ENCODE measurements around the gene IFNG.
A peak's percentile ranks its signal among the peaks of the same experiment; 100 is the strongest.
"Not testable (repeated sequence)": the region's sequence is repeated elsewhere in the genome, so short reads cannot be mapped to it uniquely, and the experiment has no call there.

Gene IFNG

DNA sequence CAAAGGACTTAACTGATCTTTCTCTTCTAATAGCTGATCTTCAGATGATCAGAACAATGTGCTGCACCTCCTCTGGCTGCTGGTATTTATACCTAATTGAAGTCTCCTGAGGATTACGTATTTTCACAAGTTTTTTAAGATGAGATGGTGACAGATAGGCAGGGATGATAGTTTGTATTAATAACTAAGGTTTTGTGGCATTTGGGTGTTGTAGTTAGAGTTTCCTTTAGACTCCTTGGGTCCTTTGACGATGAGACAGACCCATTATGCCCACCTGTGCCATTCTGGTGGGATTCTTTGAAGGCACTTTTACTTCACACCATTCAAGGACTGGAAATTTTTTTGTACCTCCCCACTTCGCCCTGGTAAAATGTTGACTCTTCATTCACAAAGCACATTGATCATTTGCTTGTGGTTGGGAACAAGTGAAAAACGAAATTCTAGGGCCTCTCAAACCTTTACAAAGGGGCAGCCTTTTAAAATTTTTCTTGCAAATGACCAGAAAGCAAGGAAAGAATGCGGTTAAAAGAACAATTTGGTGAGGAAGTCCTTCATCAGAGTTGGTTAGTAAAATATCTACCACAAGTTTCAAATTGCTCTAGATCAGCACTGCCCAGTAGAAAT lies at the start of gene IFNG:
IFNG (minus strand) TSS at position 60 of the 624 bp plus-strand sequence. CDS start 125 bp downstream, outside the sequence.
- ATAC-seq: peak in 1 of 2 donors; percentile 31

DNA sequence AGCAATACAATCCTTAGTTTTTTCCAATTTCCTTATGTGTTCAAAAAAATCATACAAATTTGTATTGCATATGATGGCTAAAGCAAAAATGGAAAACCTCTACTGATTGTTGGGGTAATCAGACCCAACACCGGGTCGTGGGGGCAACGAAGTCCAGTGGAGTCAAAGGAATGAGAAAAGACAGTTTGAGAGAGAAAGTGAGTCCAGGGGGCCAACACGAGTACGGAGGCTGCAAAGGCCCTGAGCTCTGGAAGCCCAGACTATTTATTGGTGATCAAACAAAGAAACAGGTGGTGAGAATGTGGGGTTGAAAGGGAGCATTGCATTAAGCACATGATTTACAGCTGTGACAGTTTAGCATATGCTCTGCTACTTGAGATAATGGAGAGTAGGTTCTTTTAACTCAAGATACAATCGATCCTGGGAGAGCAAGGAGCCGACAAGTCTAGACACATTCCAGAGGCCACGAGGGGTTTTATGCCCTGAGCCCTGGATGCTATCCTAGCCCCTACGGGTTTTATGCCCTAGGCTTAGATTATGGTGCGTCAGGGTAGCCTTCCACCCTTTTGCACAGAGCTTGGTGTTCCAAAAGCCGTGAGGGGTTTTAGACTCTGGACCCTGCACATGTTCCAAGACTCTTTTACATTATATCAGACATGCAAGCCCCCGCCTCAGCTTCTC lies 49.6 kb upstream of the IFNG start:
- ATAC-seq: not testable (repeated sequence)

DNA sequence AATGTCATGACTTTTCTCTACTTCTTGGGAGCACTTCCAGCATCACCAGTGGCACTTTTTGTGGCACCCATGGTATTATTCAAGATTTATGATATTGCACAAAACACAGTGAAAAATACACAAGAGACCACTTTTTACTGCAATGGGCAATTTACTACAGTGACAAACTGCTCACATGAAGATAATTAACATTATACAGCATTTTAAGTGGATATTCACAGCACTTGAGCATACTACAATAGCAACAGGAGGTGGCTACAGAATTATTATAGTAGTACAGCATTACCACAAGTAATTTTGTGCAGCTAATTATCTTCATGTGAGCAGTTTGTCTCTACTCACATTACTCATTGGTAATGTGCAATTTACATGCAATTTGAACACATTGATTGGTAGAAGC lies 47.7 kb upstream of the IFNG start:
- ATAC-seq: no peak

DNA sequence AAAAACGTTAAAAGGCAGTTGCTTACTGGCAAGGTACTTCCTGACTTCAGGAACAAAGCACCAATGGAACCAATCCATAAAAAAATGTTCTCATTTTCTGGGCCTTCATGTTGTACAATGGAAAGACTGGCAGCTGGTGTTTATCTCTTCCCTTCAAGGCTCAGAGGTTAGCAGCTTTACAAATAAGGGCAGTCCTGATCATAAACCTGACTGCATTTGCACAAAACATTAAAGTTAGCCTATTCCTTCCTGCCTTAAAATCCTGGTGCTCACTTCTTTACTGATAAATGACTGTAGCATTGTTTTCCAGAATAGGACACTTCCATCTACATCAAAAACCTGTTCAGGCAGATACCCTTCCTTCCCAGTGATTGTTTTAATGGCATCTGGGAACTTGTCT lies 46.9 kb upstream of the IFNG start:
- ATAC-seq: no peak

DNA sequence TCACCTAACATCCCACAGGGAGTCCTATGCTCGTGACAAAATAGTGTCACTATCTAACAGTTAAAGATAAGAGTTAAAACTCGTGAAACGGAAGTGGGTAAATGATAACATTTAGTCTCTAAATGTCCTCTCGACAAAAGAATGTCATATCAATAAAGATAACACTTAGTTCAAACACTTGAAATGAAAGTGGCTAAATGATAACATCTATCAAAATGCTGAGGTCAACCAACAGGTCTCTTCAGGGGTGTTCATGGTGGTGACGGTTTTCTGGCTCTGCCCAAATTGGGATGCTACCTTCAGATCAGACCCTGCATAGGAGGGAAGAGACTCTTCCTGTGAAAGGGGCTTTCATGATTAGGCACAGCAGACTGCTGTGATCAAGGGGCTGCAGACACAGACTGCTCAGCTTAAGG lies 43.9 kb upstream of the IFNG start:
- peak; percentile 53 to 63 for ATAC-seq

DNA sequence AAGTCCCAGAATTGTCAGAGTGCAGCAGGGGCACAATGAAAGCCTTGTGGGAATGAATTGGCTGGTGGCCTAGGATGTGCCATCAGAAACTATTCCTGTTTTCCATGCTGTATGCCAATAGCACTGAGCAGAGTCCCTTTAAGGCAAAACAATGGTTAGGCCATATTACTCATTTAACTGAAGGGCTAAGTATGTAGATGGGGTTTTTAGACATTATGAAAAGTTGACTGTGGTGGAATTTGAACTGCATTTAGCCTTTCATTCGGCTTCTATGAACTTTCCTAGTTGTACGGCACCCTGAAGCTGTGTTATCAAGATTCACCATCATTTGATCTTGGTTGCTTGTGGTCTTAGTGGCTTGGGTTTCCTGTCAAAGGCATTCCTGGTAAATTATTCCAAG lies 41.3 kb upstream of the IFNG start:
- no peak for ATAC-seq

DNA sequence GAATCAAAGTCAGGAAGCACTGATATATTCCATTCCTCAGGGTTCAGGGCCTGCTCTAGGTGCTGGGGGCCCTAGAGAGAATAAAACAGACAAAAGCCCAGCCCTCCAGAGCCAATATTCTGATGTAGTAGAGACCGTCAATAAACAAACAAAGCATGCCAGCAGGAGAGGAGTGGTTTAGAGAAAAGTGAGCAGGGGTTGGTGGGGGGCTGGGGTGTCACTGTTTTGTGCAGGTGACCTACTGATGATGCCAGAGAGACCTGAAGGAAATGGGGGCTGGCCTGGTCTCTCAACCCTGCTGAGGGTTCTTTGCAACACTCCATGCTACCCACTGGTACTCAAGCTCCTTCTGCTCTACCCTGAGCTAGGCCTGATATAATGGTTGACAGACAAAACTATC lies 39.6 kb upstream of the IFNG start:
- no peak for ATAC-seq

DNA sequence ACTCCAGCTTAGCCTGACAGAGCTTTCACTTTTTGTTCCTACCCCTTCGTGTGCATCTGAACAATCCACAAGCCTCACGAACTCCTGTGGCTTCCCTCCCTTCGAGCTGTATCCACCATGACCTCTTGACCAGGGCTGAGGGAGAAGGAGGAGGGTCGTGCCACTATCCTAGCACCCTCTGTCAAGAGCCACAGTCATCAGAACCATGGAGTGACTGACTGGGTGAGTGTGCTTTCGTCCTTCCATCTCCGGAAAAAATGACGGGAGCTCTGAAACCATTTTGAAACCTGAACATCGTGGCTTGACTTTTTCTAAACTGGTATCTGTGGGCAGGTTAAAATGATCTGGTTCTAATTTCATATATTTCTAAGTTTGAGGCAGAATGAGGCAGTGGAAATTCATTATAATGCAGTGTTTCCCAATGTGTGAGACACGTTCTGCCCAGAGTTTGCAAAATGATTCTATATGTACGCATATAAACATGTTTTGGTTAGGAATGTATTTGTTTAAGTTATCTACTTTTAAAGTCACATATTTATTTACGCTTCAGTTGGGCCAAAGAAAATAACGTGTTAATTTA lies 39.1 kb upstream of the IFNG start:
- ATAC-seq: peak; percentile 38 to 41

DNA sequence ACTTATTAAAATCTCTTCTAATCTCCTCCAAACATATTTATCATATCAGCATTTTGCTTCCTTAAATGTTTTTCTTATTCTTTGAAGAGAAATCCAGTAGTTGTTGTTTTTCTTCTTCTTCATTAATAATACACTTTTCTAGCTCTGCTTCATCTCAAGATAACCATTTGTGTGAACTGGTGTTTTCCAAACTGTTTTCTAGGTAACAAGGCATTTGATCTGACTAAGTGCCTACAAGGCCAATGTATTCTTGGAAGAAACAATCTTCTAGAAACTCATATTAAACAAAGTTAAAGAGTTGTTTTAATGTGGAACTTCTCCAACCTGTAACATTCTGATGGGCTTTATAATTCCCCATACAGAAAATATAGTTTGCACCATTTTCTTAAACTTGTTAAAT lies 30.8 kb upstream of the IFNG start:
- ATAC-seq: no peak

DNA sequence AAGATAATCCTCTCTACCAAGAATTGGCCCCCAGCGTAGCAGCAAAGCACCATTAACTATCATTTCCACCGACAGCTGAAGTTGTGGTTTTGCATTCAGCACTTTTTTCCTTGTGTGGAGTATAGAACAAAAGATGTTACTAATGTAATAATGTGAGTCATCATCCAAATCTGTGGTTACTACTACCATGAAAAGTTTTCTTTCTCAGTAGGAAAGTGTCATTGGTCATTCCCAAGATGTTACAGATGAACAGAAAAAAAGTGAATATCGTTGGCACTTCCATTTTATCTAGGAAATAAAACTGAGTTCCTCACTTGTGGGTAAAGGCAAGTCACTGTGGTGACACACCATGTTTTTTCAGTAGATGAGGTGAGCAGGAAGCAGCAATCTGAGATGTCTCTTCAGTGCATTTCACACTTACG lies 30.3 kb upstream of the IFNG start:
- peak; percentile 82 to 92 for ATAC-seq

DNA sequence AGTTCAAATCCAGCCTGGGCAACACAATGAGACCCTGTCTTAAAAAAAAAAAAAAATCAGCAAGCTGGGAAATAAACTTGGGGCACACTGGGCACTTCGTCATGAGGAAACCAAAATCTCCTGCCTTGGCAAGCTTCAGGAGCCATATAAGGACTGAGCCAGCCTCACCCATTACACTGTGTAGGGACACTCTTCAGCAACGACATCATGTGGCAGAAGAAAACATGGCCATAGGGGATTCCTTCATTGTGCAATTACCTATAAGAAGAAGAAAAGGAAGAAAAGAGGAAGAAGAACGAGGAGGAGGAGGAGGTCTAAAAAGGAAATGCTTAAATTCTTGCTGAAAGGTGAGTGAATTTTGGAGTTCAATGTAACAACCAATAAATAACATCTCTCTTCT lies 26.1 kb upstream of the IFNG start:
- ATAC-seq: no peak

DNA sequence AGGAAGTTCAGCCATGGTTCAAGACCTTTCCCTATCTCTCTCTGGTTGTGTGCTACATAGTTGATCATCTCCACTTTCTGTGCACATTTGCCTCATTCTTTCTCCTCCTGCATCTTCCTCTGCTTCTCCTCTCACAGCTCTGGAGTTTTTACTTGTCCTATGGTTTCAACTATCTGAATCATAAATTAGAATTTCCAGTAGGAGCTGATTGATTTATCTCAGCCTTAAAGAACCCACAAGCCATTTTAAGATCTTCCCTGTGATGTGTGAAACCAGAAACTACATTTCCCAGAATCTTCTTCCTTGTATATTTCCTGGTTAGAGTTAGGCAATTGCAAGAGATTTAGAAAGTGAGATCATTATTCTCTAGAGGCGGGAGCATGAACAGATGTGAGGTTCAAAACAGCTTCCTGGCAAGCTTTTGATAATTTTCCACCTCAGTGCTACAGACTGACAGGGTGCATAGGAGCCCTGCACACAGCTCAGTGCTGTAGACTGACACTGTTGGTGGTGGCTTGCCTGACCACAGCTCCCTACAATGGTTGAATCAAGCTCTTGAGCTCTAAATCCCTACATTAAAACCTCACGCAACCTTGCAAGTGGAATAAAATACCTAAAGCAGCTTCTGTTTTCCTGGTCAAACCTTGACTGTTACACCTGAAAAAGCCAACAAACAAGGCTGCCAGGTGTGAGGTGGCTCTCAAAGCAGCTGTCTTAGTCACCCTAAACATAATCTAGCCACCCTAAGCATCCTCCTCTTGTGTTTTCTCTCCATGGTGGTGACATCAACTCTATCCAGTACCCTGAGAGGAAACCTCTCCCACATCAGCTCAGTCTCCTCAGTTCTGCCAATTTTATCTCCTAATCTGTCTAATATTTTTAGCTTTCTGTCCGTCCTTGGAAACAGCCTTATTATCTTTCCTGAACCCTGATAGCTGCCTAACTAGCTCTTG lies 21.5 kb upstream of the IFNG start:
- peak; percentile 73 to 75 for ATAC-seq

DNA sequence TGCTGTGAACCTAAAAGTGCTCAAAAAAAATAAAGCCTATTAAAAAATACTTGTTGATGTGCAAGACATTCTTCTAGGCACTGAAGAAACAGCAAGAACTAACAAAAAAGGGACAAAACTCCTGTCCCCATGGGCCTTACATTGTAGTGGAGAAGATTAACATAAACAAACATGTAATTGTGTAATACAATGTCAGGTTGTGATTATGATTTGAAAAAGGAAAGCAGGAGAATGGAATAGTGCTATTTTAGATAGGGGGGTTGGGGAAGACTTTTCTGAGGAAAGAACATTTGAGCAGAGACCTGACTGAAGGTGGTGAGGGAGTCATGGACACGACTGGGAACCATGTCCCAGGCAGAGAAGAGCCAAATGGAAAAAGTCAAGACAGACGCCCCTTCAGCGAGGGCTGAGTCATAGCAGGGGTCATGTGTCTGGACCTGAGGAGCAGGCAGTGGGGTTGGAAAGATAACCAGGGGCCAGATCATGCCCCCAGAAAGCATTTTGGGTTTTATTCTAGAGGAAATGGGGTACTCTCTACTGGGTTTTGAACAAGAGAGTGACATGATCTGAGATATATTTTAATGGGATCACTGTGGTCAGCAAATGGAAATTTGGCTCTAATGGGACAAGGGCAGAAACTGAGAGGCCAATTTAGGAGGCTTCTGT lies 19.4 kb upstream of the IFNG start:
- ATAC-seq: no peak

DNA sequence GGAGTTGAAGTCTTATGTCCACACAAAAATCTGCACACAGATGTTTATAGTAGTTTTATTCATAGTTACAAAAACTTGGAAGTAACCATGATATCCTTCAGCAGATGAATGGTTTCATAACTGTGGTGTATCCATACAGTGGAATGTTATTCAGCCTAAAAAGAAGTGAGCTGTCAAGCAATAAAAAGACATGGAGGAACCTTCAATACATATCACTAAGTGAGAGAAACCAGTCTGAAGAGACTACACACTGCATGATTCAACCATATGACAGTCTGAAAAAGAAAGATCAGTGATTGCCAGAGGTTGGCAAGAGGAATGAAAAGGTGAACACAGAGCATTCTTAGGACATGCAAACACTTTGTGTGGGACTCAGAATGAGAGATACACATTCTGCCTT lies 18.6 kb upstream of the IFNG start:
- no peak for ATAC-seq

DNA sequence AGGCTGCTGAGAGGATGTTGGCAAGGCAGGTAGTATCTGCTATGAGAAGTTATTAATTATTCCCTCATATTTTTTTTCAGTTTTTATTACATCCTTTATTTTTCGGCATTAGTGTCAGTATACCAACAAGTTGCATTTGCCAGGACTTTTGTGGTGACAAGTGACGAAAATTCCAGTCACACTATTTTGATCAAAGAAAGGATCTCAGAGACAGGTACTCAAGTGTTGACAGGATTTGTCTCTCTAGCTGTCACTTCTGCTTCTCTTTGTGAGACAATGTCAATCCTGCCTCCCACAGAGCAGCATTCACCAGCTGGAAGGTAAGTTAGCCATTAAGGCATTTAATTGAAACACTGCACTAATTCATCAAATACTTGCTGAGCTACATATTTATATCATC lies 18.0 kb upstream of the IFNG start:
- ATAC-seq: no peak

DNA sequence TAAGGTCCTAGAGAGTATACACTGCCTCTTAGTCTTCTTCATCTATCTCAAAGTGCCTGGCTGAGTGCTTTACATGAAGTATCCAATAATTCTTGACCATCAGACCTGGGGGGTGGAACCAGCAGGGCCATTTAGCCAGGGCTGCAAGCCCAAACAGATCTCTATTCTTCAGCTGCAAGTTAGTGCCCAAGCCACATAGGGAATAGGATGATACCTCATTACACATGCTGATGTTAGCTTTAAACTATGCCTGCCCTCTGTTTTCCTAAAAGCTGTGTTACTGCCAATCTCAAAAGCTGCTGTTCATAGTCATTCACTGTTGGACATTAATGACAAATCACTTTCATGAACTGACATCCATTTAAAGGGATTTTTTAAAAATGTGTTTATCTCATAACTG lies 16.7 kb upstream of the IFNG start:
- no peak for ATAC-seq

DNA sequence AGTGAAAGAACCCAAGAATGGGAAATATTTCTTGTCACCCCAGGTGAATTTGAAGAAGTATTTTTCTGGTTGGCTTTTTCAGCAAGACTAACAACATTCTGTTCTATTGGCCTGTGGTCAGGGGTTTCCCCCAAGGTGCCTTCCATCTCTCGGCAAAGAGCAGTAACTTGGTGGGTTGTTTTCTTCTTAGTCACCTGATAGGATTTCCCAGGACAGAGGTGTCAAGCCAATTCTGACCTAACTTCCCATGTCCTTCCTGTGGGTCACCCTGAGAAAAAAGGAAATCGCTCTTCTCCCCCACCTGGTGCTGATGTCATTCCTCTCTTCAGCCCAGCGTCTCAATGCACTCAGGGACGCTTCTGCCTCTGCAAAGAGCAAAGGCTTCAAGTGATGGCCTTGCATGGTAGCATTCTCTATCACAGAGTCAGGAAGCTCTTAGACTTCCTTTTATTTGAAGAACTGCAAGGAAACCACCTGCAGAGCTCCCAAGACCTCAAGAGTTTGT lies 16.1 kb upstream of the IFNG start:
- ATAC-seq: peak; percentile 83 to 90

DNA sequence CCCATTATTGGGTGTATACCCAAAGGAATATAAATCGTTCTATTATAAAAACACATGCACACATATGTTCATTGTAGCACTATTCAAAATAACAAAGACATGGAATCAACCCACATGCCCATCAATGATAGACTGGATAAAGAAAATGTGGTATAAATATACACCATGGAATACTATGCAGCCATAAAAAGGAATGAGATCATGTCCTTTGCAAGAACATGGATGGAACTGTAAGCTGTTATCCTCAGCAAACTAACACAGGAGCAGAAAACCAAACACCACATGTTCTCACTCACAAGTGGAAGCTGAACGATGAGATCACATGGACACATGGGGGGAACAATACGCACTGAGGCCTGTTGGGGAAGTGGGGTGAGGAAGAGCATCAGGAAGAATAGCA lies 15.2 kb upstream of the IFNG start:
- not testable (repeated sequence) for ATAC-seq

DNA sequence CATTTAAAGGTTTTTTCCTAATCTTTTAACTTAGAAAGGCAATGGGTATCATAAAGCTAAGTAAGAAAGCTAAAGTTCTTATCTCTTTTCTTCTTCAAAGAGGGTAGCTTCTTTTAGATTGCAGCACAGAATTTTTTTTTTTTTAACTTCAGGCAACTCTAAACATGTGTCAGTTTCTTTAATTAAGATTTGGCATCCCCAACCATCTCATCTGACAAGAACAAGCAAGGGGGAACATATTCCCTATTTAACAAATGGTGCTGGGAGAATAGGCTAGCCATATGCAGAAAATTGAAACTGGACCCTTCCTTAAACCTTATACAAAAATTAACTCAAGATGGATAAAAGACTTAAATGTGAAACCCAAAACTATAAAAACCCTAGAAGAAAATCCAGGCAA lies 14.3 kb upstream of the IFNG start:
- no peak for ATAC-seq

DNA sequence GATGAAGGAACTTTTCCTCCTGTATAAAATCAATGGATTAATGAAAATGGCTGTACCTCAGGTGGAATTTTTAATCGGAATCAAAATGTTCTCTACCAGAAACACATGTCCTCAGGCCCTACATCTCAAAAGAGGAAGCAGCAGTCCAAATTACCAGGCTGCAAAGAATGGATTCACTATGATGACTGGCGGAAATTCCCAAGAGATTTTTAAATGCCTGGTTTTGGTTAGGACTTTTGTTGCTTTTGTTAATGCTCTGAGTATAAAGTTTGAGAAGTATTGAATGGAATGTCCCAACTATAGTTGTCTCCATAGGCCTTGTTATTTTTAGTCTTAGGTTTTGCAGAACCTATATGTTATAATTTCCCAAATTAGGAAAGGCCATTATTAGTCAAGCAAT lies 11.2 kb upstream of the IFNG start:
- ATAC-seq: no peak

DNA sequence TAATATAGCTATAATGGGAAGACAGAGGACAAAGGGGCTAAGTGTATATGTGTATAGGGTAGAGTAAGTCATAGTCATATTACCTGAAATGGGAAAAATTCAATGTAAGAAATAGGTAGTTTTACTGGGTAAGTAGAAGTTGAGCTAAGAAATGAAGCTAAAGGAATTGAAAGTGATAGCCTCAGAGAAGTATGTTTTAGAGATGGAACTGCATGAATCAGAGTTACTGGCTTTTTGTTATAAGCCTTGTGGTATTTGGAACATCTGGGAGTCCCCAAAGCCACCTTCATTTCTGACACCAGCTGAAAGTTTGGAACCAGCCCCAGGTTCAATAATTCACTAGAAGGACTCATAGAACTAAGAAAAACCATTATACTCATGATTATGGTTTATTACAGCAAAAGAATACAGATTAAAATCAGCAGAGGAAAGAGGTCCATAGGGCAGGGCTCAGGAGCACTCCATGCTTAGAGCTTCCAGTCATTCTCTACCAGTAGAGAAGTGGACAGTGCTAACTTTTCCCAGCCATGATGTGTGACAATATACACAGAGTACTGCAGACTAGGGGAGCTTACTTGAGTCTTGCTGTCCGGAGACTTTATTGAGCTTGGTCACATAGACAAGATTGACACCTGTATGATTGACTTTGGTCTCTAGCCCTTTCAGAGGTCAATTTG lies 9.8 kb upstream of the IFNG start:
- ATAC-seq: no peak

DNA sequence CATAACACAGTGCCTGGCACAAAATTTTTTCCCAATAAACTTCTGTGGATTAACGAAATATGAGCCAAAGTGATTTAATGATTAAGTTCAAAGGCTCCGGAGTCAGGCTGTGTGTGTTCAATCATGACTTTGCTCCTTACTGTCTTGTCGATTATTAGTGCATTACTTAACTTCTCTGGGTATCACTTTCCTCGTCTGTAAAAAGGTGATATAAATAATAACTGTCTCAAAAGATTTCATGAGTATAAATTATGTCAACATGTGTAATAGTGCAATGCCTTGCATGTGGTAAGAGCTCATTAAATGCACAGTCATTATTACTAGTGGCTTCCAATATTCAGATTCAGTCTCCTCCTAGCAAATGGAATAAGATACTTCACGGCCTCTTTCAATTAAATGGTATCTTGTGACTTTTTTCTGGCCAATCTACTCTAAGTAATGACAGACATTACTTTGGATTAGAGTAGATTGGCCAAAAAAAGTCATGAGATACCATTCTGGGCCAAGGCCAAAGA lies 6.8 kb upstream of the IFNG start:
- ATAC-seq: no peak
